HepG2 (cell line): ENCODE measurements around the gene MIEF2. TPM values are rescaled to one million over a fixed set of nuclear protein-coding genes. Genes with fewer than 3 reads are reported as not detected.

Experiments used
- AGO1 ChIP-seq: fragments of 200-400 bp; formaldehyde crosslinking; IDR thresholded peaks from 2 replicates; pipeline ENCODE4 v1.6.1; 2017; ENCODE audit warnings: mild to moderate bottlenecking, low read depth, low read length, moderate library complexity; ENCODE audit not compliant: poor library complexity, severe bottlenecking
- FOSL2 ChIP-seq: sonication (generic); formaldehyde crosslinking; IDR thresholded peaks from 2 replicates; pipeline ENCODE4 v1.4.0; 2020; ENCODE audit warnings: missing genetic modification reagents
- HNRNPL ChIP-seq: fragments of 200-400 bp; formaldehyde crosslinking; IDR thresholded peaks from 2 replicates; pipeline ENCODE4 v1.6.1; 2017; ENCODE audit warnings: mild to moderate bottlenecking, low read depth, low read length
- HNRNPLL ChIP-seq: fragments of 200-400 bp; formaldehyde crosslinking; IDR thresholded peaks from 2 replicates; pipeline ENCODE4 v1.6.1; 2017; ENCODE audit warnings: mild to moderate bottlenecking, low read depth, low read length; ENCODE audit not compliant: poor library complexity, severe bottlenecking
- NONO ChIP-seq, 2 experiments: fragments of 450-650 bp in 1 of 2; sonication (generic) in 1 of 2; formaldehyde crosslinking in 1 of 2; IDR thresholded peaks in 1 of 2; conservative IDR thresholded peaks in 1 of 2; 2 replicates each; pipeline versions ENCODE4 v1.6.1 to v1.8.0; 2017 to 2022; ENCODE audit warnings: mild to moderate bottlenecking in 1 of 2, missing genetic modification reagents in 1 of 2, moderate library complexity in 1 of 2
- RFXANK ChIP-seq: IDR thresholded peaks from 2 replicates; pipeline ENCODE4 v1.6.1; 2016
- TRIM24 ChIP-seq: sonication (generic); formaldehyde crosslinking; IDR thresholded peaks from 2 replicates; pipeline ENCODE4 v1.8.0; 2022; ENCODE audit warnings: mild to moderate bottlenecking, missing genetic modification reagents
- YY1 ChIP-seq: IDR thresholded peaks from 2 replicates; pipeline ENCODE4 v1.6.1; 2011; ENCODE audit warnings: low read length, low read depth, moderate library complexity, mild to moderate bottlenecking; ENCODE audit not compliant: insufficient read depth, insufficient replicate concordance
- ZFYVE20 ChIP-seq: sonication (generic); formaldehyde crosslinking; IDR thresholded peaks from 2 replicates; pipeline ENCODE4 v1.8.0; 2023; ENCODE audit warnings: low read depth, mild to moderate bottlenecking, moderate library complexity, missing genetic modification reagents, borderline replicate concordance
- ZNF607 ChIP-seq: sonication (generic); formaldehyde crosslinking; IDR thresholded peaks from 2 replicates; pipeline ENCODE4 v1.5.1; 2020; ENCODE audit warnings: missing genetic modification reagents, mild to moderate bottlenecking, borderline replicate concordance
- ZNF780A ChIP-seq: sonication (generic); formaldehyde crosslinking; IDR thresholded peaks from 2 replicates; pipeline ENCODE4 v1.8.0; 2022; ENCODE audit warnings: mild to moderate bottlenecking, missing genetic modification reagents, moderate library complexity
- polyA plus RNA-seq, 8 experiments: library from polyadenylated mRNA; depleted of rRNA in 3 of 8; stranded (reverse) in 7 of 8; unstranded in 1 of 8; fragments of >200 nt; fragmentation: Illumina TruSeq in 4 of 8; extraction: Trizol in 4 of 8; gene quantifications; 2 replicates each; pipeline versions ENCODE4 v1.2.1 to v1.2.3, GENCODE V29; 2011 to 2016; ENCODE audit warnings: low read depth in 4 of 8, missing spikeins in 1 of 8, mixed read lengths in 1 of 8; ENCODE audit not compliant: insufficient read depth in 1 of 8
- total RNA-seq, 5 experiments: library from RNA; depleted of rRNA; stranded (reverse); fragments of >200 nt; fragmentation: Illumina TruSeq; extraction: Trizol; gene quantifications; 2 replicates each; pipeline ENCODE4 v1.2.3, GENCODE V29; 2016; ENCODE audit warnings: low read depth in 1 of 5
- TF ChIP-seq, protein P1 (sequence below): sonication (generic); formaldehyde crosslinking; IDR thresholded peaks from 2 replicates; pipeline ENCODE4 v1.5.0; 2020; ENCODE audit warnings: mild to moderate bottlenecking, missing genetic modification reagents, borderline replicate concordance
- TF ChIP-seq, protein P2 (sequence below): sonication (generic); formaldehyde crosslinking; IDR thresholded peaks from 2 replicates; pipeline ENCODE4 v1.8.0; 2022; ENCODE audit warnings: mild to moderate bottlenecking, missing genetic modification reagents, moderate library complexity
- TF ChIP-seq, protein P3 (sequence below): sonication (generic); formaldehyde crosslinking; IDR thresholded peaks from 2 replicates; pipeline ENCODE4 v1.5.1; 2020; ENCODE audit warnings: mild to moderate bottlenecking, missing genetic modification reagents, borderline replicate concordance
- TF ChIP-seq, protein P4 (sequence below): sonication (generic); formaldehyde crosslinking; IDR thresholded peaks from 2 replicates; pipeline ENCODE4 v1.4.0; 2020; ENCODE audit warnings: missing genetic modification reagents, borderline replicate concordance

MIEF2 gene
- total and polyA plus RNA-seq, 2 of the 13 experiments (the other 11 are each of a cell fraction or from before 2014, with no cell fraction given), result 6.0 to 8.0 TPM

DNA sequence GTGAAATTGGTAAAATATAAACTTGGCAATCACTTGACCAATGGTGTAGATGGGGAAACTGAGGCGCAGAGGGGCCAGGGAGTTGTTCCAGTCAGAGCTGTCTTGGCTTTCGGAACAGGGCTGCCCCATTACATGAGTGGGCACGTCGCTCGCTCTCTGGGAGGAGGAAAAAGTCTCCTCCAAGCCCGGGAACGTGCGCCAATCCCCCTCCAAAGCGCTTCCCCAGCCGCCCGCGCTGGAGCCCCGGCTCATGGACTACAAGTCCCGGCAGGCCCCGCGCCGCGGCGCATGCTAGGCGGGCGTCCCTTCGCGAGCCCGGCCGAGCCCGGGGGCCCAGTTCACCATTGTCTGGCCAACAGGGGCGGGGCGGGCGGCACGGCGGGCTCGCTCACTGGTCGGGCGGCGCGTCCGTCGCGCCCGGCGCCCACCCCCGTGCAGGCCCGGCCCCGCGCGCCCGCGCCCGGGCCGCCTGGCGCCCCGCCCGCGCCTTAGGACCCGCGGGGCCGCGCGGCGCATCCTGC lies 35.3 kb upstream of the MIEF2 start, which contains the start of gene LLGL1 (continued):
- TF ChIP-seq, protein P1, sequence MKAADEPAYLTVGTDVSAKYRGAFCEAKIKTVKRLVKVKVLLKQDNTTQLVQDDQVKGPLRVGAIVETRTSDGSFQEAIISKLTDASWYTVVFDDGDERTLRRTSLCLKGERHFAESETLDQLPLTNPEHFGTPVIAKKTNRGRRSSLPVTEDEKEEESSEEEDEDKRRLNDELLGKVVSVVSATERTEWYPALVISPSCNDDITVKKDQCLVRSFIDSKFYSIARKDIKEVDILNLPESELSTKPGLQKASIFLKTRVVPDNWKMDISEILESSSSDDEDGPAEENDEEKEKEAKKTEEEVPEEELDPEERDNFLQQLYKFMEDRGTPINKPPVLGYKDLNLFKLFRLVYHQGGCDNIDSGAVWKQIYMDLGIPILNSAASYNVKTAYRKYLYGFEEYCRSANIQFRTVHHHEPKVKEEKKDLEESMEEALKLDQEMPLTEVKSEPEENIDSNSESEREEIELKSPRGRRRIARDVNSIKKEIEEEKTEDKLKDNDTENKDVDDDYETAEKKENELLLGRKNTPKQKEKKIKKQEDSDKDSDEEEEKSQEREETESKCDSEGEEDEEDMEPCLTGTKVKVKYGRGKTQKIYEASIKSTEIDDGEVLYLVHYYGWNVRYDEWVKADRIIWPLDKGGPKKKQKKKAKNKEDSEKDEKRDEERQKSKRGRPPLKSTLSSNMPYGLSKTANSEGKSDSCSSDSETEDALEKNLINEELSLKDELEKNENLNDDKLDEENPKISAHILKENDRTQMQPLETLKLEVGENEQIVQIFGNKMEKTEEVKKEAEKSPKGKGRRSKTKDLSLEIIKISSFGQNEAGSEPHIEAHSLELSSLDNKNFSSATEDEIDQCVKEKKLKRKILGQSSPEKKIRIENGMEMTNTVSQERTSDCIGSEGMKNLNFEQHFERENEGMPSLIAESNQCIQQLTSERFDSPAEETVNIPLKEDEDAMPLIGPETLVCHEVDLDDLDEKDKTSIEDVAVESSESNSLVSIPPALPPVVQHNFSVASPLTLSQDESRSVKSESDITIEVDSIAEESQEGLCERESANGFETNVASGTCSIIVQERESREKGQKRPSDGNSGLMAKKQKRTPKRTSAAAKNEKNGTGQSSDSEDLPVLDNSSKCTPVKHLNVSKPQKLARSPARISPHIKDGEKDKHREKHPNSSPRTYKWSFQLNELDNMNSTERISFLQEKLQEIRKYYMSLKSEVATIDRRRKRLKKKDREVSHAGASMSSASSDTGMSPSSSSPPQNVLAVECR (CRISPR knock-in tag), result no peak
- peak; percentile 43 for TF ChIP-seq HNRNPLL
- TF ChIP-seq, protein P2, sequence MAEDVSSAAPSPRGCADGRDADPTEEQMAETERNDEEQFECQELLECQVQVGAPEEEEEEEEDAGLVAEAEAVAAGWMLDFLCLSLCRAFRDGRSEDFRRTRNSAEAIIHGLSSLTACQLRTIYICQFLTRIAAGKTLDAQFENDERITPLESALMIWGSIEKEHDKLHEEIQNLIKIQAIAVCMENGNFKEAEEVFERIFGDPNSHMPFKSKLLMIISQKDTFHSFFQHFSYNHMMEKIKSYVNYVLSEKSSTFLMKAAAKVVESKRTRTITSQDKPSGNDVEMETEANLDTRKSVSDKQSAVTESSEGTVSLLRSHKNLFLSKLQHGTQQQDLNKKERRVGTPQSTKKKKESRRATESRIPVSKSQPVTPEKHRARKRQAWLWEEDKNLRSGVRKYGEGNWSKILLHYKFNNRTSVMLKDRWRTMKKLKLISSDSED (CRISPR knock-in tag), result no peak
- peak; percentile 77 for TF ChIP-seq YY1
- TF ChIP-seq AGO1, result no peak
- no peak for TF ChIP-seq RFXANK
- TF ChIP-seq ZFYVE20 (CRISPR knock-in tag), result no peak
- no peak for TF ChIP-seq FOSL2
- TF ChIP-seq TRIM24 (CRISPR knock-in tag), result no peak
- TF ChIP-seq, protein P3, sequence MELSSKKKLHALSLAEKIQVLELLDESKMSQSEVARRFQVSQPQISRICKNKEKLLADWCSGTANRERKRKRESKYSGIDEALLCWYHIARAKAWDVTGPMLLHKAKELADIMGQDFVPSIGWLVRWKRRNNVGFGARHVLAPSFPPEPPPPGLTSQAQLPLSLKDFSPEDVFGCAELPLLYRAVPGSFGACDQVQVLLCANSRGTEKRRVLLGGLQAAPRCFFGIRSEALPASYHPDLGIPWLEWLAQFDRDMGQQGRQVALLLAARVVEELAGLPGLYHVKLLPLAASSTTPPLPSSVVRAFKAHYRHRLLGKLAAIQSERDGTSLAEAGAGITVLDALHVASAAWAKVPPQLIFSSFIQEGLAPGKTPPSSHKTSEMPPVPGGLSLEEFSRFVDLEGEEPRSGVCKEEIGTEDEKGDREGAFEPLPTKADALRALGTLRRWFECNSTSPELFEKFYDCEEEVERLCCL (CRISPR knock-in tag), result no peak
- TF ChIP-seq NONO (IDR thresholded peaks at IDR 0.05), result no peak
- TF ChIP-seq NONO (CRISPR knock-in tag; conservative IDR thresholded peaks at IDR 0.05), result no peak
- no peak for TF ChIP-seq HNRNPL
- TF ChIP-seq ZNF607 (CRISPR knock-in tag), result no peak
- TF ChIP-seq ZNF780A (CRISPR knock-in tag), result no peak
- TF ChIP-seq, protein P4, sequence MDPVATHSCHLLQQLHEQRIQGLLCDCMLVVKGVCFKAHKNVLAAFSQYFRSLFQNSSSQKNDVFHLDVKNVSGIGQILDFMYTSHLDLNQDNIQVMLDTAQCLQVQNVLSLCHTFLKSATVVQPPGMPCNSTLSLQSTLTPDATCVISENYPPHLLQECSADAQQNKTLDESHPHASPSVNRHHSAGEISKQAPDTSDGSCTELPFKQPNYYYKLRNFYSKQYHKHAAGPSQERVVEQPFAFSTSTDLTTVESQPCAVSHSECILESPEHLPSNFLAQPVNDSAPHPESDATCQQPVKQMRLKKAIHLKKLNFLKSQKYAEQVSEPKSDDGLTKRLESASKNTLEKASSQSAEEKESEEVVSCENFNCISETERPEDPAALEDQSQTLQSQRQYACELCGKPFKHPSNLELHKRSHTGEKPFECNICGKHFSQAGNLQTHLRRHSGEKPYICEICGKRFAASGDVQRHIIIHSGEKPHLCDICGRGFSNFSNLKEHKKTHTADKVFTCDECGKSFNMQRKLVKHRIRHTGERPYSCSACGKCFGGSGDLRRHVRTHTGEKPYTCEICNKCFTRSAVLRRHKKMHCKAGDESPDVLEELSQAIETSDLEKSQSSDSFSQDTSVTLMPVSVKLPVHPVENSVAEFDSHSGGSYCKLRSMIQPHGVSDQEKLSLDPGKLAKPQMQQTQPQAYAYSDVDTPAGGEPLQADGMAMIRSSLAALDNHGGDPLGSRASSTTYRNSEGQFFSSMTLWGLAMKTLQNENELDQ, result no peak
